HG03139 (cell line): ENCODE results near the gene KANK3.

ENCODE experiments used
- ATAC-seq: cut with Tn5 transposase; IDR thresholded peaks from one replicate; pipeline ENCODE4 v1.9.1; 2021; ENCODE audit not compliant: unreplicated experiment

KANK3 gene

GRCh38 chr19:8340341-8341096, 2.5 kb downstream of the KANK3 start:
- no peak for ATAC-seq

- ATAC-seq = no peak
Observed at GRCh38 chr19:8338835-8339234, 4.2 kb downstream of the KANK3 start.

GRCh38 chr19:8337728-8338127, 5.3 kb downstream of the KANK3 start:
- no peak for ATAC-seq

GRCh38 chr19:8336660-8337059, 6.4 kb downstream of the KANK3 start:
- ATAC-seq = no peak

GRCh38 chr19:8336072-8336569, 6.9 kb downstream of the KANK3 start:
- no peak for ATAC-seq

GRCh38 chr19:8335343-8336071, 7.6 kb downstream of the KANK3 start:
- no peak for ATAC-seq

- no peak for ATAC-seq
Observed at GRCh38 chr19:8334458-8335342, 8.4 kb downstream of the KANK3 start.

- no peak for ATAC-seq
Observed at GRCh38 chr19:8333767-8334457, 9.2 kb downstream of the KANK3 start.

- no peak for ATAC-seq
Observed at GRCh38 chr19:8332976-8333766, 9.9 kb downstream of the KANK3 start.

- ATAC-seq = no peak
Observed at GRCh38 chr19:8331263-8331845, 11.7 kb downstream of the KANK3 start.

GRCh38 chr19:8329996-8330395, 13.1 kb downstream of the KANK3 start:
- no peak for ATAC-seq

- no peak for ATAC-seq
Observed at GRCh38 chr19:8325454-8325853, 17.6 kb downstream of the KANK3 start.

GRCh38 chr19:8324186-8325050, 18.6 kb downstream of the KANK3 start:
- ATAC-seq = no peak

- ATAC-seq = no peak
Observed at GRCh38 chr19:8323781-8324185, 19.3 kb downstream of the KANK3 start.

GRCh38 chr19:8322638-8322997, 20.4 kb downstream of the KANK3 start:
- ATAC-seq = no peak

GRCh38 chr19:8321986-8322637, 20.9 kb downstream of the KANK3 start:
- no peak for ATAC-seq

- peak; percentile 82 for ATAC-seq
Observed at GRCh38 chr19:8321067-8321985, 21.7 kb downstream of the KANK3 start, which contains the start of the genes NDUFA7 and RPS28. Gene NDUFA7, minus strand, starts transcription at chr19:8321375. Its CDS starts 17 bp downstream, at chr19:8321358. Gene RPS28, plus strand, starts transcription at chr19:8321496. Its CDS starts 35 bp downstream, at chr19:8321531.
